Epidermal melanocyte (primary cell): ENCODE data around the gene CLEC4C.

Experiments
- DNase-seq: peaks from one replicate; pipeline ENCODE4 v3.0.0; 2011; ENCODE audit warnings: low spot score; ENCODE audit not compliant: insufficient read length

Gene CLEC4C

GRCh38 chr12:7729746-7730145 is 17.4 kb downstream of the CLEC4C start:
- no peak for DNase-seq

GRCh38 chr12:7723926-7724325 is 23.2 kb downstream of the CLEC4C start:
- DNase-seq = no peak

- no peak for DNase-seq
Observed at GRCh38 chr12:7719946-7720730, 27.0 kb downstream of the CLEC4C start.

- no peak for DNase-seq
Observed at GRCh38 chr12:7716381-7716780, 30.8 kb downstream of the CLEC4C start.

- no peak for DNase-seq
Observed at GRCh38 chr12:7712841-7713442, 34.2 kb downstream of the CLEC4C start.

- DNase-seq = no peak
Observed at GRCh38 chr12:7711133-7711532, 36.0 kb downstream of the CLEC4C start, which contains the start of gene DPPA3. DPPA3 (plus strand) TSS chr12:7711433; CDS start chr12:7711571, 138 bp downstream.

- no peak for DNase-seq
Observed at GRCh38 chr12:7709969-7710675, 37.1 kb downstream of the CLEC4C start.

- no peak for DNase-seq
Observed at GRCh38 chr12:7705846-7706245, 41.3 kb downstream of the CLEC4C start.

GRCh38 chr12:7695566-7696197 is 51.5 kb downstream of the CLEC4C start, which contains the start of gene GDF3:
GDF3 (minus strand) TSS chr12:7695775; CDS start chr12:7695728, 47 bp downstream.
- DNase-seq = no peak

GRCh38 chr12:7695237-7695560 is 52.0 kb downstream of the CLEC4C start:
- DNase-seq = no peak

GRCh38 chr12:7694556-7695236 is 52.5 kb downstream of the CLEC4C start:
- no peak for DNase-seq

- no peak for DNase-seq
Observed at GRCh38 chr12:7693793-7694192, 53.4 kb downstream of the CLEC4C start.

GRCh38 chr12:7681535-7681934 is 65.6 kb downstream of the CLEC4C start:
- DNase-seq = no peak
